Cortex of kidney (tissue), 1 donor: ENCODE results near the gene TBC1D19.

Experiments used
- DNase-seq: peaks from one replicate; lab custom pipeline; 2025; lab: John Stamatoyannopoulos, UW

The TBC1D19 gene

DNA sequence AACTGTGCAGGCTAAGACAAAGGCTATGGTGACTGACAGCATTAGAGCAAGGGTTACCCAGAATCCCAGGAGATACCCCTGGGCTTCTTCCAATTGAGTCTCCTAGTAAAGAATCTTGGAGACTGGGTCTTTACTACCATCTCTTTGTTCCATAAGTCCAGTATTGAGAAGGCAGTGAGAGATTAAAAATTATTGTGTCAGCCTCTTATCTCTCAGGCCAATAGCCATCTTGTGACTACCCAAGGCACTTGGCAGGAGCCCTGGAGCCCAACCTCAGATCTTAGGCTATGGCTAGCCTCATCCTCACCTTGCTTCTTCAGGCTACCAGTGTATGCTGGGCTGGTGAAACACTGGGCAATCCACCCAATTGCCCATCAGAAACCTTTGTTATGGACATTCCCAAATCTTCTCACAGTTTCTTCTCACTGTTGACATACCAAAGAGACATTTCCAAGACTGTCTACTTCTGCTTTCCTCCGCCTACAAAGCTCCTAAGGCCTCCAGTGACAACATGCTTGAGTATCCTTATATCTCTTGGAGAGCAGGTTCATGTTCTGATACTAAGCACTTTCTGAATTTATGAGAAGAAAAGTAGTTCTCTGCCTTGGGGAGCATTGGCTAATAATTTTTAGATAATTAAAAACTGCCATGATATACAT lies 200.5 kb downstream of the TBC1D19 start:
- no peak for DNase-seq

- DNase-seq, result no peak
Observed at GRCh38 chr4:26785312-26785711, 201.4 kb downstream of the TBC1D19 start.

GRCh38 chr4:26785810-26786209 lies 201.9 kb downstream of the TBC1D19 start:
- DNase-seq, result no peak

DNA sequence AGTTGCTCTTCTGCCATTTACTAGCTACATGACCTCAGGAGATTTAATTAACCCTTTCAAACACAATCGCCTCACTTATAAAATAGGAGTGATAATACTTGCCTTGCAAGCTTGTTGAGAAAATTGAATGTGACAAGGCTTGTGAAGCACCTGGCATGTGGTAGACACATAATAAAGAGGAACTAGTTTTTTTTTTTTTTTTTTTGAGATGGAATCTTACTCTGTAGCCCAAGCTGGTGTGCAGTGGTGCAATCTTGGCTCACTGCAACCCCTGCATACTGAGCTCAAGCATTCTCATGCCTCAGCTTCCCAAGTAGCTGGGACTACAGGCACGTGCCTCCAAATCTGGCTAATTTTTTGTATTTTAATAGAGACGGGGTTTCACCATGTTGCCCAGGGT lies 203.0 kb downstream of the TBC1D19 start:
- no peak for DNase-seq

DNA sequence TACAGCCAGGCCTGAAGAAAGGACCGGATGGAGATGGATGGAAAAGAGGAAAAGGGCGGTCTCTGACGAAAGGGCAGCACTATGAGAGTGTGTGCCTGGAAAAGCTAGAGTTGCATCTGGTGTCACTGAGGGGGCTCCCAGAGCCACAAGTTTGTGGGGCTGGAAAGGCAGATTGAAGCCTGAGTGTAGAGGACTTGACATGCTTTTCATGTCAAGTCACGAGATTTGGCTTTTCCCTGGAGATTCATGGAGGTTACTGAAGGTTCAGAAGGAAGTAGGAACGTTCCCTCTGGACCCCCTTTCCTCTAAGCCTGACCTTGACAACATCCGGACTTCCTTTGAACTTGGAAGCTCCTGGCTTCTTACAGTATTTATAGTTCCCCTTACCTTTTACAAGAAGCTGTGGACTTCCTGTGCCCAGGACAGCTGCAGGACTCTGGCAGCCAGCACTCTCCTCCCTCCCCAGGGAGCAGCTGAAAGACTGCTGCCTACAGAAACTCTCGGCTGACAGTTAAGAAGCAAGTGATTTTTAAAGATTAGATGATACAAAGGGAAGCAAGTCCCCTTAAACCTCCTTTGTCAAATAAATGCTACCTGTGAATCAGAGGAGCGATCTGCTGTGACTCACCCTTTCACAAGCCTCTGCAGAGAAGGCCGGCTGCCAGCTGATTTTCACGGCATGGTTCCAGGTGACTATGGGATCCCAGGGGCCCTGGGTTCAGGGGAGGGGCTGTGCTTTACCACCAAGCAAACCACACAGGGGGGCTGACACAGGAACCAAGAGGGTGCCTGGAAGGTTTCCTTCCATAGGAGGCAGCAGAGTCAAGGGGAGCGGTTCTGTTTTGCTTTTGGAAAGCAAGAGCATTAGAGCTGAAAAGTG lies 203.8 kb downstream of the TBC1D19 start:
- no peak for DNase-seq

- no peak for DNase-seq
Observed at GRCh38 chr4:26788341-26788733, 204.5 kb downstream of the TBC1D19 start.

DNA sequence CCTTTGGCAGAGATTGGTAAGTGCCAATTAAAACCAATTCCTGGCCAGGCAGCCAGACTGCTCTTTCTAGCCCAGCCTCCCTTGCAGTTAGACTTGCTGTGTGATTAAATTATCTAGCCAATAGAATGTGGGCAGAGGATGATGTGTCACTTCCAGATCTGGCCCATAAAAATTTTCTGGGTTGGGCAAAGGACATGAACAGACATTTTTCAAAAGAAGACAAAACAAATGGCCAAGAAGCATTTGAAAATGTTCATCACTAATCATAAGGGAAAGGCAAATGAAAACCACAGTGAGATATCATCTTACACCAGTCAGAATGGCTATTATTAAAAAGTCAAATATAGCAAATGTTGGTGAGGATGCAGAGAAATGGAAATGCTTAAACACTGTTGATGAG lies 205.3 kb downstream of the TBC1D19 start:
- DNase-seq, result no peak

GRCh38 chr4:26791346-26791745 lies 207.5 kb downstream of the TBC1D19 start:
- DNase-seq, result no peak

- no peak for DNase-seq
Observed at GRCh38 chr4:26792639-26793038, 208.8 kb downstream of the TBC1D19 start.

- no peak for DNase-seq
Observed at GRCh38 chr4:26793735-26794134, 209.9 kb downstream of the TBC1D19 start.

DNA sequence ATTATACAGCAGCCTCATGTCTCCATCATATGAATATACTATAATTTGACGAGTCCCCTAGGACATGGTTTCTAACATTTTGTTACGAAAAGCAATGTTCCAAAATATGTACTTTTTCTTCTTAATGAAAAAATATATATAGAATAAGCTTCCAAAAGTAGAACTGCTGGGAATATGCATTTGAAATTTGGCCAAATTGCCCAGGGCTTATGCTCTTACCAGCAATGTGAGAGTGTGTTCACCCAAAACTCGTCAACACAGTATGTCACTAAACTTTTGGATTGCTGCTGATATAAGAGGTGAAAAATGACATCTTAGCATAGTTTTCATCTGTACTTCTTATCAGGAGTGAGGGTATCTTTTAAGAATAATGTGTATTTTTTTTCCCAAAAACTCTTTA lies 212.2 kb downstream of the TBC1D19 start:
- no peak for DNase-seq

- no peak for DNase-seq
Observed at GRCh38 chr4:26802790-26803189, 218.9 kb downstream of the TBC1D19 start.

- DNase-seq, result no peak
Observed at GRCh38 chr4:26803211-26803861, 219.5 kb downstream of the TBC1D19 start.

DNA sequence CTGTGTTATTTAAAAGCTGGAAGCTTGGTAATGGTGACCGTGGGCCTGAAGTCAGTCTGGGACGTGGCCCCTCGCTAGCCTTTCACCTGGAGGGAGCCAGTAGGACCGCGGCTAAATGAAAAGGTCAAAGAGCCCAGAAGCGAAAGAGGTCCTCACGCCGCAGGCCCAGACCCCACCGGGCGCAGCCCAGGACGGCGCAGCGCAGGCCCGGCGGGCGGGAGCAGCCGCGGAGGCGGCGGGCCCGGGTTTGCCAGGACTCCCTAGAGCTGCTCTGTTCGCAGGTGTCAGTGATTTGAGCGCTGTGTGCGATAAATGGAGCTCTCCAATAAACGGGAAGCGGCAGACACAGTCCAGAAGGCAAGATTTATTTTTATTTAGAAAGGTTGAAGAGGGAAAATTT lies 220.6 kb downstream of the TBC1D19 start:
- DNase-seq, result no peak

GRCh38 chr4:26804925-26805324 lies 221.0 kb downstream of the TBC1D19 start:
- no peak for DNase-seq
